Diencephalon (tissue), 1 donor: Measurements from ENCODE around the gene TAS2R46. TPM values are rescaled to one million over a fixed set of nuclear protein-coding genes. Genes with fewer than 3 reads are reported as not detected.

Experiments used
- small RNA-seq: library from RNA; depleted of rRNA; stranded (forward); fragments of <200 nt; gene quantifications from one replicate; pipeline ENCODE3, GENCODE V24; 2014
- total RNA-seq: library from RNA; depleted of rRNA; stranded (reverse); fragments of >200 nt; gene quantifications from one replicate; pipeline ENCODE4 v1.2.3, GENCODE V29; 2014

The TAS2R46 gene
- total RNA-seq = 3.2 TPM

GRCh38 chr12:11062194-11062593 lies at the start of gene TAS2R46:
TSS of gene TAS2R46 (minus strand) at chr12:11062294. CDS start at chr12:11062294, 0 bp downstream.

GRCh38 chr12:11092128-11092527 lies 30.0 kb upstream of the TAS2R46 start, which contains the start of gene TAS2R43:
TSS of gene TAS2R43 (minus strand) at chr12:11092313. CDS start at chr12:11092229, 84 bp downstream.

GRCh38 chr12:11031307-11031706 lies 30.8 kb downstream of the TAS2R46 start, which contains the start of gene TAS2R31:
TSS of gene TAS2R31 (minus strand) at chr12:11031407. CDS start at chr12:11031335, 72 bp downstream.

GRCh38 chr12:11022520-11022919 lies 39.6 kb downstream of the TAS2R46 start, which contains the start of gene TAS2R19:
TSS of gene TAS2R19 (minus strand) at chr12:11022620. CDS start at chr12:11022571, 49 bp downstream.

Small RNA genes within 50 kb of the gene (small RNA-seq; reads per million reads assigned to genes)
- not detected for gene AC018630.1

Other genes starting within 250 kb of the TAS2R46 start
- gene TAS2R10, start 235.9 kb downstream of the TAS2R46 start, total RNA-seq = 3.7 TPM
- gene PRR4, start 212.8 kb downstream of the TAS2R46 start, total RNA-seq = 6.0 TPM
- gene PRH1, start 178.0 kb downstream of the TAS2R46 start, total RNA-seq = 63.4 TPM
- gene TAS2R13, start 152.7 kb downstream of the TAS2R46 start, total RNA-seq = 4.8 TPM
- 0.92 TPM for gene PRH2, start 133.1 kb downstream of the TAS2R46 start, total RNA-seq
- gene TAS2R14, start 123.0 kb downstream of the TAS2R46 start, total RNA-seq = 9.5 TPM
- gene TAS2R50, start 75.4 kb downstream of the TAS2R46 start, total RNA-seq = 7.6 TPM
- 10.4 TPM for gene TAS2R20, start 64.0 kb downstream of the TAS2R46 start, total RNA-seq
- 7.6 TPM for gene TAS2R19, start 39.7 kb downstream of the TAS2R46 start, total RNA-seq
- gene TAS2R31, start 30.9 kb downstream of the TAS2R46 start, total RNA-seq = 8.1 TPM
- gene TAS2R43, start 30.0 kb upstream of the TAS2R46 start, total RNA-seq = 5.5 TPM
- 9.5 TPM for gene TAS2R30, start 72.3 kb upstream of the TAS2R46 start, total RNA-seq
- gene SMIM10L1, start 108.9 kb upstream of the TAS2R46 start, total RNA-seq = 15.5 TPM
- not detected for gene TAS2R42, start 124.6 kb upstream of the TAS2R46 start, total RNA-seq
- not detected for gene PRB3, start 207.4 kb upstream of the TAS2R46 start, total RNA-seq
- gene PRB4, start 248.1 kb upstream of the TAS2R46 start, total RNA-seq = not detected